ENCODE results near the gene CCDC88C. TPM values are rescaled to one million over a fixed set of nuclear protein-coding genes. Genes with fewer than 3 reads are reported as not detected.

CCDC88C gene
- total and polyA plus RNA-seq, 2 experiments from 2014 or later, result 23.6 to 60.7 TPM

DNA sequence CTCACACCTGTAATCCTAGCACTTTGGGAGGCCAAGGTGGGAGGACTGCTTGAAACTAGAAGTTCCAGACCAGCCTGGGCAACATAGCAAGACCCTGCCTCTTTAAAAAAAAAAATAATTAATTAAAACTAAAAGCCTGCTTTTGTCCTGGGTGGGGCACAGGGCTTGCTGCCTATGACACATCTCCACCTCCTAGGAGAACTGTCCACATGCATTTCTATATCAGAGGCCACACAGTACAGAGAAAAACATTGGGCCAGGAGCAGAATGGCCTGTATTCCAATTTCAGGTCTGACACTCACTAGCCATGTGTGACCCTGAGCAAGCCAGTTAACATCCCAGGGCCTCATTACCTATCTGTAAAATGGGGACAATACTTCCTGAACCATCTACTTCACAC is 31.9 kb downstream of the CCDC88C start:
- TF ChIP-seq EZH2phosphoT487 (IDR thresholded peaks at IDR 0.05; ENCODE audit: unreplicated experiment), result no peak
- peaks cover 96% of the 10 kb centered on the region for H3K79me2 ChIP-seq (replicated peaks; ENCODE audit: insufficient read depth)
- H3K4me3 ChIP-seq, result no peak overlapping the region
- H3K27ac ChIP-seq (ENCODE audit: low read depth), result no peak overlapping the region
- no peaks in the 10 kb centered on the region for H3K27me3 ChIP-seq (ENCODE audit: insufficient read depth)
- peaks cover 4% of the 10 kb centered on the region for H3K9me2 ChIP-seq (ENCODE audit: insufficient read depth)
- no peaks in the 10 kb centered on the region for H3K36me3 Mint-ChIP-seq (ENCODE audit: low read depth)
- no peak overlapping the region for H2AFZ ChIP-seq
- DNase-seq (ENCODE audit: low spot score) (no peak), ATAC-seq (no peak)
- no peaks in the 10 kb centered on the region; the same call in 1 of the 2 replicates for H3F3A ChIP-seq (replicated peaks; ENCODE audit: low read depth)
- peaks cover 21% of the 10 kb centered on the region for H4K20me1 ChIP-seq (replicated peaks; ENCODE audit: insufficient read depth)
- no peak overlapping the region for H3K4me2 ChIP-seq
- H3K27me3 Mint-ChIP-seq (ENCODE audit: insufficient read depth, low read depth, poor library complexity), result peaks cover 19% of the 10 kb centered on the region
- H3K27ac Mint-ChIP-seq, result no peak overlapping the region
- no peaks in the 10 kb centered on the region for H3K9me3 Mint-ChIP-seq
- no peak overlapping the region for H3K4me3 Mint-ChIP-seq
- peaks cover 71% of the 10 kb centered on the region for H3K4me1 Mint-ChIP-seq
- peaks cover 25% of the 10 kb centered on the region for H3K4me1 ChIP-seq (ENCODE audit: insufficient read depth)
- no peaks in the 10 kb centered on the region; the same call in 1 of the 2 replicates for H3K36me3 ChIP-seq (ENCODE audit: insufficient read depth)

DNA sequence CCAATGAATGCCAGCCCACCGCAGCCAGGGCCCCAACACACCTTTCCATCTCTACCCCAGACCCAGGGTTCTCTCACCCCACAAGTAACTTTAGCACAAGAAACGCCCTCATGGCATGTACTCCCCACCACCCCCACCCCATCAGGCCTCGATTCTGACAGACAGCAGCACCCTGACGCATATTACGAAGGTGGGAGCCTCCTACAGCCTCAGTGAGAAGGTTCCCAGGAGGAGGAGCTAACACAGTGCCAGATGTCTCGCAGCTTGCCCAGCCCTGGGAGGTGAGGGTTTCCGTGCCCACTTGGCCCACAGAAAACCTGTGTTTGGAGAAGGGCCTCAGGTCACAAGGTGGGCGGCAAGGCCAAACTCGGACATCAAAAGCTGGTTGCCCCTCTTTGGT is 32.4 kb downstream of the CCDC88C start:
- Mint-ChIP-seq H3K9me3 (no peaks in the 10 kb centered on the region), H3K36me3 (ENCODE audit: low read depth) (no peaks in the 10 kb centered on the region), H3K27me3 (ENCODE audit: insufficient read depth, low read depth, poor library complexity) (peaks cover 19% of the 10 kb centered on the region), H3K27ac (no peak overlapping the region), H3K4me1 (peaks cover 72% of the 10 kb centered on the region), H3K4me3 (no peak overlapping the region)
- H3K27ac ChIP-seq (ENCODE audit: low read depth), result no peak overlapping the region
- H3K9me2 ChIP-seq (ENCODE audit: insufficient read depth), result peaks cover 4% of the 10 kb centered on the region
- no peak overlapping the region for H2AFZ ChIP-seq
- DNase-seq (ENCODE audit: low spot score) (no peak), ATAC-seq (no peak)
- H3K4me1 ChIP-seq (ENCODE audit: insufficient read depth), result peaks cover 25% of the 10 kb centered on the region
- H3K4me3 ChIP-seq, result no peak overlapping the region
- H3F3A ChIP-seq (replicated peaks; ENCODE audit: low read depth), result no peaks in the 10 kb centered on the region; the same call in 1 of the 2 replicates
- no peaks in the 10 kb centered on the region; the same call in 1 of the 2 replicates for H3K36me3 ChIP-seq (ENCODE audit: insufficient read depth)
- peaks cover 96% of the 10 kb centered on the region for H3K79me2 ChIP-seq (replicated peaks; ENCODE audit: insufficient read depth)
- no peak for TF ChIP-seq JUNB (IDR thresholded peaks at IDR 0.05; ENCODE audit: unreplicated experiment)
- TF ChIP-seq NANOG (IDR thresholded peaks at IDR 0.05; ENCODE audit: borderline replicate concordance), result no peak
- no peak for TF ChIP-seq ZNF331 (CRISPR knock-in tag; IDR thresholded peaks at IDR 0.05; ENCODE audit: low read depth)
- TF ChIP-seq CREB1 (CRISPR knock-in tag; IDR thresholded peaks at IDR 0.05; ENCODE audit: low read depth), result no peak
- TF ChIP-seq, protein P1, sequence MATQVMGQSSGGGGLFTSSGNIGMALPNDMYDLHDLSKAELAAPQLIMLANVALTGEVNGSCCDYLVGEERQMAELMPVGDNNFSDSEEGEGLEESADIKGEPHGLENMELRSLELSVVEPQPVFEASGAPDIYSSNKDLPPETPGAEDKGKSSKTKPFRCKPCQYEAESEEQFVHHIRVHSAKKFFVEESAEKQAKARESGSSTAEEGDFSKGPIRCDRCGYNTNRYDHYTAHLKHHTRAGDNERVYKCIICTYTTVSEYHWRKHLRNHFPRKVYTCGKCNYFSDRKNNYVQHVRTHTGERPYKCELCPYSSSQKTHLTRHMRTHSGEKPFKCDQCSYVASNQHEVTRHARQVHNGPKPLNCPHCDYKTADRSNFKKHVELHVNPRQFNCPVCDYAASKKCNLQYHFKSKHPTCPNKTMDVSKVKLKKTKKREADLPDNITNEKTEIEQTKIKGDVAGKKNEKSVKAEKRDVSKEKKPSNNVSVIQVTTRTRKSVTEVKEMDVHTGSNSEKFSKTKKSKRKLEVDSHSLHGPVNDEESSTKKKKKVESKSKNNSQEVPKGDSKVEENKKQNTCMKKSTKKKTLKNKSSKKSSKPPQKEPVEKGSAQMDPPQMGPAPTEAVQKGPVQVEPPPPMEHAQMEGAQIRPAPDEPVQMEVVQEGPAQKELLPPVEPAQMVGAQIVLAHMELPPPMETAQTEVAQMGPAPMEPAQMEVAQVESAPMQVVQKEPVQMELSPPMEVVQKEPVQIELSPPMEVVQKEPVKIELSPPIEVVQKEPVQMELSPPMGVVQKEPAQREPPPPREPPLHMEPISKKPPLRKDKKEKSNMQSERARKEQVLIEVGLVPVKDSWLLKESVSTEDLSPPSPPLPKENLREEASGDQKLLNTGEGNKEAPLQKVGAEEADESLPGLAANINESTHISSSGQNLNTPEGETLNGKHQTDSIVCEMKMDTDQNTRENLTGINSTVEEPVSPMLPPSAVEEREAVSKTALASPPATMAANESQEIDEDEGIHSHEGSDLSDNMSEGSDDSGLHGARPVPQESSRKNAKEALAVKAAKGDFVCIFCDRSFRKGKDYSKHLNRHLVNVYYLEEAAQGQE (IDR thresholded peaks at IDR 0.05; ENCODE audit: unreplicated experiment), result no peak
- no peak overlapping the region for H3K4me2 ChIP-seq
- no peaks in the 10 kb centered on the region for H3K27me3 ChIP-seq (ENCODE audit: insufficient read depth)
- peaks cover 18% of the 10 kb centered on the region for H4K20me1 ChIP-seq (replicated peaks; ENCODE audit: insufficient read depth)

DNA sequence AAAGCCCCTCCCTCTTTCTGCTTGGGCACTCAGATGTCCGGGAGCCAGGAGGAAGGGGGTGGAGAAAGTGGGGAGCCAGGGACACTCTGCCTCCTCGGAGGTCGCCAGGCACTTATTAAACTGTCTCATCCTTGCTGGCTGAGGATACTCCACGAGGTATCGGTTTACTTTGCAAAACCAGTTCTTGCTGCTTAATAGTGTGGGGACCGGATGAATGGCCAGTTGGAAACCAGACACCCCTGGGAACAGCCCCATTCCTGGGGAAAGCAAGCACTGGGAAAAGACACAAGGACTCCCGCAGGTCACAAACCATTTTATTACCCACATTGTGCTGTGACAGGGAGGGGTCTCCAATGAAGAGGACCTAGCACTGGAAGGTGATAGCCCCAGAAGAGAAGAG is 34.2 kb downstream of the CCDC88C start:
- peak overlapping the region; percentile 83; the same call in 1 of the 2 replicates for H3K27ac ChIP-seq (ENCODE audit: low read depth)
- peak overlapping the region; percentile 34; the same call in 1 of the 2 replicates for H3K4me3 ChIP-seq
- H3K79me2 ChIP-seq (replicated peaks; ENCODE audit: insufficient read depth), result peaks cover 92% of the 10 kb centered on the region
- peak overlapping the region; percentile 46; the same call in 1 of the 2 replicates for H3K27ac Mint-ChIP-seq
- peak overlapping the region; percentile 31; the same call in 2 of the 3 replicates for H3K4me3 Mint-ChIP-seq
- H3K9me2 ChIP-seq (ENCODE audit: insufficient read depth), result peaks cover 4% of the 10 kb centered on the region
- H3K27me3 Mint-ChIP-seq (ENCODE audit: insufficient read depth, low read depth, poor library complexity), result peaks cover 25% of the 10 kb centered on the region
- H3K27me3 ChIP-seq (ENCODE audit: insufficient read depth), result no peaks in the 10 kb centered on the region
- peak overlapping the region; percentile 13 for H3K4me2 ChIP-seq
- H3K36me3 ChIP-seq (ENCODE audit: insufficient read depth), result no peaks in the 10 kb centered on the region
- H4K20me1 ChIP-seq (replicated peaks; ENCODE audit: insufficient read depth), result peaks cover 21% of the 10 kb centered on the region
- no peaks in the 10 kb centered on the region for H3K9me3 Mint-ChIP-seq
- DNase-seq (ENCODE audit: low spot score) (peak; percentile 84), ATAC-seq (peak; percentile 71)
- peaks cover 22% of the 10 kb centered on the region for H3K4me1 ChIP-seq (ENCODE audit: insufficient read depth)
- H3F3A ChIP-seq (replicated peaks; ENCODE audit: low read depth), result no peaks in the 10 kb centered on the region; the same call in 1 of the 2 replicates
- H2AFZ ChIP-seq, result no peak overlapping the region
- H3K4me1 Mint-ChIP-seq, result peaks cover 76% of the 10 kb centered on the region
- no peaks in the 10 kb centered on the region for H3K36me3 Mint-ChIP-seq (ENCODE audit: low read depth)
- no peak for TF ChIP-seq ZNF331 (CRISPR knock-in tag; IDR thresholded peaks at IDR 0.05; ENCODE audit: low read depth)
- TF ChIP-seq, protein P2, sequence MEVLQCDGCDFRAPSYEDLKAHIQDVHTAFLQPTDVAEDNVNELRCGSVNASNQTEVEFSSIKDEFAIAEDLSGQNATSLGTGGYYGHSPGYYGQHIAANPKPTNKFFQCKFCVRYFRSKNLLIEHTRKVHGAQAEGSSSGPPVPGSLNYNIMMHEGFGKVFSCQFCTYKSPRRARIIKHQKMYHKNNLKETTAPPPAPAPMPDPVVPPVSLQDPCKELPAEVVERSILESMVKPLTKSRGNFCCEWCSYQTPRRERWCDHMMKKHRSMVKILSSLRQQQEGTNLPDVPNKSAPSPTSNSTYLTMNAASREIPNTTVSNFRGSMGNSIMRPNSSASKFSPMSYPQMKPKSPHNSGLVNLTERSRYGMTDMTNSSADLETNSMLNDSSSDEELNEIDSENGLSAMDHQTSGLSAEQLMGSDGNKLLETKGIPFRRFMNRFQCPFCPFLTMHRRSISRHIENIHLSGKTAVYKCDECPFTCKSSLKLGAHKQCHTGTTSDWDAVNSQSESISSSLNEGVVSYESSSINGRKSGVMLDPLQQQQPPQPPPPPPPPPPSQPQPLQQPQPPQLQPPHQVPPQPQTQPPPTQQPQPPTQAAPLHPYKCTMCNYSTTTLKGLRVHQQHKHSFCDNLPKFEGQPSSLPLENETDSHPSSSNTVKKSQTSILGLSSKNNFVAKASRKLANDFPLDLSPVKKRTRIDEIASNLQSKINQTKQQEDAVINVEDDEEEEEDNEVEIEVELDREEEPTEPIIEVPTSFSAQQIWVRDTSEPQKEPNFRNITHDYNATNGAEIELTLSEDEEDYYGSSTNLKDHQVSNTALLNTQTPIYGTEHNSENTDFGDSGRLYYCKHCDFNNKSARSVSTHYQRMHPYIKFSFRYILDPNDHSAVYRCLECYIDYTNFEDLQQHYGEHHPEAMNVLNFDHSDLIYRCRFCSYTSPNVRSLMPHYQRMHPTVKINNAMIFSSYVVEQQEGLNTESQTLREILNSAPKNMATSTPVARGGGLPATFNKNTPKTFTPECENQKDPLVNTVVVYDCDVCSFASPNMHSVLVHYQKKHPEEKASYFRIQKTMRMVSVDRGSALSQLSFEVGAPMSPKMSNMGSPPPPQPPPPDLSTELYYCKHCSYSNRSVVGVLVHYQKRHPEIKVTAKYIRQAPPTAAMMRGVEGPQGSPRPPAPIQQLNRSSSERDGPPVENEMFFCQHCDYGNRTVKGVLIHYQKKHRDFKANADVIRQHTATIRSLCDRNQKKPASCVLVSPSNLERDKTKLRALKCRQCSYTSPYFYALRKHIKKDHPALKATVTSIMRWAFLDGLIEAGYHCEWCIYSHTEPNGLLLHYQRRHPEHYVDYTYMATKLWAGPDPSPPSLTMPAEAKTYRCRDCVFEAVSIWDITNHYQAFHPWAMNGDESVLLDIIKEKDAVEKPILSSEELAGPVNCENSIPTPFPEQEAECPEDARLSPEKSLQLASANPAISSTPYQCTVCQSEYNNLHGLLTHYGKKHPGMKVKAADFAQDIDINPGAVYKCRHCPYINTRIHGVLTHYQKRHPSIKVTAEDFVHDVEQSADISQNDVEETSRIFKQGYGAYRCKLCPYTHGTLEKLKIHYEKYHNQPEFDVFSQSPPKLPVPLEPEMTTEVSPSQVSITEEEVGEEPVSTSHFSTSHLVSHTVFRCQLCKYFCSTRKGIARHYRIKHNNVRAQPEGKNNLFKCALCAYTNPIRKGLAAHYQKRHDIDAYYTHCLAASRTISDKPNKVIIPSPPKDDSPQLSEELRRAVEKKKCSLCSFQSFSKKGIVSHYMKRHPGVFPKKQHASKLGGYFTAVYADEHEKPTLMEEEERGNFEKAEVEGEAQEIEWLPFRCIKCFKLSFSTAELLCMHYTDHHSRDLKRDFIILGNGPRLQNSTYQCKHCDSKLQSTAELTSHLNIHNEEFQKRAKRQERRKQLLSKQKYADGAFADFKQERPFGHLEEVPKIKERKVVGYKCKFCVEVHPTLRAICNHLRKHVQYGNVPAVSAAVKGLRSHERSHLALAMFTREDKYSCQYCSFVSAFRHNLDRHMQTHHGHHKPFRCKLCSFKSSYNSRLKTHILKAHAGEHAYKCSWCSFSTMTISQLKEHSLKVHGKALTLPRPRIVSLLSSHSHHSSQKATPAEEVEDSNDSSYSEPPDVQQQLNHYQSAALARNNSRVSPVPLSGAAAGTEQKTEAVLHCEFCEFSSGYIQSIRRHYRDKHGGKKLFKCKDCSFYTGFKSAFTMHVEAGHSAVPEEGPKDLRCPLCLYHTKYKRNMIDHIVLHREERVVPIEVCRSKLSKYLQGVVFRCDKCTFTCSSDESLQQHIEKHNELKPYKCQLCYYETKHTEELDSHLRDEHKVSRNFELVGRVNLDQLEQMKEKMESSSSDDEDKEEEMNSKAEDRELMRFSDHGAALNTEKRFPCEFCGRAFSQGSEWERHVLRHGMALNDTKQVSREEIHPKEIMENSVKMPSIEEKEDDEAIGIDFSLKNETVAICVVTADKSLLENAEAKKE (CRISPR knock-in tag; IDR thresholded peaks at IDR 0.05), result no peak
